Activated T-helper 1 cell treated with anti-CD3 and anti-CD28 coated beads, Interleukin-12 subunit alpha, Interleukin-12 subunit beta, Interleukin-2, Interleukin-4 antibody, amounts not matched to agents 30 ng/mL and 10 ng/mL and 1 ng/mL, durations not matched to agents 14 hours and 24 hours and 36 hours (primary cell): ENCODE measurements around the gene CHAD. TPM values are rescaled to one million over a fixed set of nuclear protein-coding genes. Genes with fewer than 3 reads are reported as not detected.

Experiments used
- DNase-seq: peaks from one replicate; pipeline ENCODE4 v3.0.0; 2021; ENCODE audit warnings: low spot score
- H3K27ac Mint-ChIP-seq: one replicate; pipeline ENCODE4 v1.8.0; 2021; ENCODE audit warnings: mild to moderate bottlenecking, mixed read lengths
- H3K27me3 Mint-ChIP-seq: one replicate; pipeline ENCODE4 v1.8.0; 2022; ENCODE audit warnings: mild to moderate bottlenecking, moderate library complexity, mixed read lengths; ENCODE audit not compliant: insufficient read depth
- H3K36me3 Mint-ChIP-seq: one replicate; pipeline ENCODE4 v1.8.0; 2021; ENCODE audit warnings: low read depth, mixed read lengths
- H3K4me1 Mint-ChIP-seq: one replicate; pipeline ENCODE4 v1.8.0; 2021; ENCODE audit warnings: low read depth, mixed read lengths
- H3K4me3 Mint-ChIP-seq: one replicate; pipeline ENCODE4 v1.8.0; 2021; ENCODE audit warnings: mild to moderate bottlenecking, moderate library complexity, mixed read lengths
- H3K9me3 Mint-ChIP-seq: one replicate; pipeline ENCODE4 v1.8.0; 2021; ENCODE audit warnings: mixed read lengths
- intact Hi-C: fragments of 100-400 bp; cut with micrococcal nuclease; formaldehyde crosslinking; loops from one replicate; pipeline ENCODE4 v1.15.1; 2024
- total RNA-seq: library from RNA; stranded (reverse); gene quantifications from 2 replicates; pipeline ENCODE4 v1.2.3, GENCODE V29; 2022

The CHAD gene
- total RNA-seq, 1 donor from 2014 or later, result not detected

DNA sequence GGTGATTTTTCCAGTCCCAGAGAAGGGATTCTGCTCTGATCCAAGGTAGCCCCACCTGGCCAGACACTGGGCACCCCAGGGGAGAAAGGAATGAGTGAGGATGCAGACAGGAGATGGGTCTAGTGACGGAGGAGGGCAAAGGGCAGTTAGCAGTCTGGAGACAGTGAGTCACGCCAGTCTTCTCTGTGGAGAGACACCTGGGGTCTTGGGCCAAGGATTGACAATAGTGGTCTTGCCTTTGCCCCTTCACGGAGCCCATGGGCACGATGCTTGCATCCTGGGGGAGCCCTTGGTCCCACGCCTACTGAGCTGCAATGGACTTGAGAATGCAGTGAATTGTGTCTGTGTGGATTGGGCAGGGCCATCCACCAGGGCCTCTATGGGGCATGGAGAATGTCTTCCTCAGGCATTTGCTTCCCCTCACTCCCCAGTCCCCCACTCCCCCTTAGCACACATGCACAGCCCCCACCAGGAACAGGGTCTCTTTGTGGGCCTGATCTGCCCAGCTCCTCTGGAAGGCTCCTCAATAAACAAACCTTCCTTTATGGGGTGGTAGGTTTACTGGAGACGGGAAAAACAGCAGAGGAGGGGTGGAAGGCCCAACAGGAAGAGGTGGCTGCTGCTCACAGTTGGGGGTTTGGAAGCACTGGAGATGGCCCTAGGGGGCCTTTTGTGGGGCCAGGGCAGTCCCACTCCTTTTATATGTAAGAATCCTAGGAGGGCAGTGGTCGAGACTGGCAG is 1.4 kb downstream of the CHAD start:
- DNase-seq, result no peak
- no peaks in the 10 kb centered on the region for H3K36me3 Mint-ChIP-seq
- intact Hi-C loops, result no loop called here

DNA sequence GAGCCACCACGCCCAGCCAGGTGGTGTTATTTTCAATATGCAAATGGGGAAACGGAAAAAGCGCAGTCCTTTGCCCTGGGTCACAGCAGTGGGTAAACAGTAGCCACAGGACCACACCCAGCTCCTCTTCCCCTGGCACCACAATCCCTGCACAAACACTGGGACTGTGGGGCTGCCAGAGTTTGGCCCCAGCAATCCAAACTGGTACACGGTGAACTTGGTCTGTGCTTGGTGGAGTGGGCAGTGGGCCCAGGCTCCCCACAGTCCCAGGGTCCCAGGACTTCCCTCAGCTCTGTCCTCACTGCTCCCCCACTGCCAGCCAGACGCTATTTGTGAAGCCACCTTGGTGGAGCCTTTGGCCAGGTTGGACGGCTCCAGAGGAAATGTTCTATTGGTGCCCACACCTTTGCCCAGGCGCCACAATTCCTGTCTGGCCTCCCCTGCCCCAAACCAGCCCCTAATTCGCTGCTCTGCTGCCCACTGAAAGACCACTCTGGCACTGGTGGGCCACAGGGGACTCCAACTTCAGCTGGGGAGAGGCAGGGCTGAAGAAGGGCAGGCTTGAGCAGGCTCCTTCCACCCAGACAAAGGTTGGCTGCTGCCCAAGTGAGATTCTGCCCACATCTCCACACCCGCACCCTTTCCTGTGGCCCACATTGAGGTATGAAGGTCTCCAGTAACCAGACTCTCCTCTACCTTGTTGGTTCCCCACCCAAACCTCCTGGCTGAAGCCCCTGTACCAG is 2.1 kb downstream of the CHAD start:
- no peak for DNase-seq
- H3K9me3 Mint-ChIP-seq, result no peaks in the 10 kb centered on the region
- H3K27me3 Mint-ChIP-seq, result peaks cover 29% of the 10 kb centered on the region
- no peak overlapping the region for H3K27ac Mint-ChIP-seq
- H3K4me1 Mint-ChIP-seq, result no peaks in the 10 kb centered on the region
- intact Hi-C loops, result no loop called here
- peaks cover 1% of the 10 kb centered on the region for H3K36me3 Mint-ChIP-seq
- H3K4me3 Mint-ChIP-seq, result no peak overlapping the region

More for the DNA sequence above, 1.4 kb downstream of the CHAD start:
- Mint-ChIP-seq H3K4me1 (no peaks in the 10 kb centered on the region), H3K4me3 (no peak overlapping the region), H3K9me3 (no peaks in the 10 kb centered on the region), H3K27ac (no peak overlapping the region), H3K27me3 (peaks cover 29% of the 10 kb centered on the region)

DNA sequence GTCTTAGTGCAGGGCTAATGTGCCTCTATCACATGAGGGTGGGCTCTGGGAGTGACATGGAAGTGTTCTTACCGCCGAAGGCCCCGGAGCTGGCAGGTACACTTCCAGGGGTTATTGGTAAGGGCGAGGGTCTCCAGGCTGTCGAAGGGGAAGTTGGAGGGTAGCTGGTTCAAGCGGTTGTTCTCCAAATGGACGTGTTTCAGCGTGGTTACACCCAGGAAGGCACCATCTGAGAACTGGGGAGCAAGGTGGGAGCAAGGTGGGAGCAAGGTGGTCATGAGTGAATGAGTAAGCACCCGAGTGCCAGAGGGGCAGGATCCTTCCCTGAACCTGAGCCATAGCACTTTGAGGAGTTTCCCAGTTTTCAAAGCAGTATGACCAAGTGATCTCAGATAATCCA is 3.0 kb downstream of the CHAD start:
- H3K27ac Mint-ChIP-seq, result no peak overlapping the region
- intact Hi-C loops, result no loop called here
- no peak for DNase-seq
- H3K4me1 Mint-ChIP-seq, result no peaks in the 10 kb centered on the region
- H3K36me3 Mint-ChIP-seq, result peaks cover 1% of the 10 kb centered on the region
- peaks cover 25% of the 10 kb centered on the region for H3K27me3 Mint-ChIP-seq
- H3K9me3 Mint-ChIP-seq, result no peaks in the 10 kb centered on the region
- no peak overlapping the region for H3K4me3 Mint-ChIP-seq

DNA sequence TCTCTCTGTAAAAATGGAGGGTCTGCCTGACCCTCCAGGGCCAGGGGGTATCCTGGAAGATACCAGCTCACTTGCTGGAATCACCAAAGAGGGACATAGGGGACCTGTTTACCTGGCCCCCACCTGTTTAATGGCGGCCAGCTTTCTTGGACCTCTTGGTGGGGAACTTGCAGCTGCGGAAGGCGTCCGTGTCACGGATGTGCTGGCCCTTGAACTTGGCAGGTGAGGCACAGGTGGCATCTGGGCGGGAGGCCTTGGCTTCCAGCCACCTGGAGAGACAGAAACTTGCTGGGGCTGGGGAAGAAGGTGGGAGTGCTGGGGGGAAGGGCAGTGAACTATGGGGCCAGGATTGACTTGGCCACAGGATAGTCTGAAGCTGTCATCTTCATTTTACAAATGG is 3.5 kb downstream of the CHAD start:
- no peak overlapping the region for H3K4me3 Mint-ChIP-seq
- DNase-seq, result no peak
- intact Hi-C loops, result no loop called here
- H3K36me3 Mint-ChIP-seq, result peaks cover 1% of the 10 kb centered on the region
- H3K27ac Mint-ChIP-seq, result no peak overlapping the region
- H3K27me3 Mint-ChIP-seq, result peaks cover 23% of the 10 kb centered on the region
- no peaks in the 10 kb centered on the region for H3K4me1 Mint-ChIP-seq
- H3K9me3 Mint-ChIP-seq, result no peaks in the 10 kb centered on the region

DNA sequence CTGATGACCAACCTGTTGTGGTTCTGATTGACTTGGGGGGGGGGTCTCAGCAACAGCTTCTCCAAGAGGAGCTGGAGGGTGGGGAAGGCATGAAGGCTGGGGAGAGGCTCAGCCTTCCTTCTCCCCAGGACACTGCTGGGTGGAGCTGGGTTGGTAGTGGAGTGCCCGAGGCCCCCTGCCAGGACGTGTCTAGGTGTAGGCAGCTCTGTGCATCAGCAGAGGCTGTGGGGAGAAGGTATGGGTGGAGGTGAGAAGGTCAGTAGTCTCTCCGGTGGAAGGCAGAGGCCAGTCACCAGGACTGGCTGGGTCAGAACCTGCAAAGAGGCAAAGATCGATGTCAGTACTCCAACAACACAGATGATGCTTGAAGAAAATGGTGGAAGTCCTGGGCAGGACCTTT is 3.9 kb downstream of the CHAD start:
- Mint-ChIP-seq H3K4me1 (no peaks in the 10 kb centered on the region), H3K4me3 (no peak overlapping the region), H3K27ac (no peak overlapping the region), H3K36me3 (peaks cover 1% of the 10 kb centered on the region), H3K27me3 (peaks cover 21% of the 10 kb centered on the region), H3K9me3 (no peaks in the 10 kb centered on the region)
- DNase-seq, result no peak
- intact Hi-C loops, result no loop called here

DNA sequence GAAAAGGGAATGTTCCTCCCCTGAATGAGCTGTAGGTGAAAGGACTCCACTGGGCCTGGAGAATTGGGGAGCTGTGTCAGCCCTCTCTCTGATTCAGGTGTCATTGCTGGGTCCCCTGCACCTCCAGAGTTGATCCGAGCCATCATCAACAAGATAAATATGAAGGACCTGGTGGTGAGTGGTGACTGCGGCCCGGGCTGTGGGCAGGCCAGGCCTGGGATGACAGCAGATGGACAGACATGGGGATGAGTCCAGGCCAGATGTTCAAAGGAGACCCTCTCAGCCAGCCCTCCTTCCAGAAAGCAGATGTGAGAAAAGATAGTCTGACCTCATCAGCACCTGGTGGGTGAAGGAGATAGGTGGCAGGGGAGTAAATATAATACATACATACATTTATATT is 4.6 kb downstream of the CHAD start:
- H3K4me1 Mint-ChIP-seq, result no peaks in the 10 kb centered on the region
- H3K36me3 Mint-ChIP-seq, result peaks cover 1% of the 10 kb centered on the region
- intact Hi-C loops, result no loop called here
- DNase-seq, result no peak
- H3K4me3 Mint-ChIP-seq, result no peak overlapping the region
- no peak overlapping the region for H3K27ac Mint-ChIP-seq
- peaks cover 19% of the 10 kb centered on the region for H3K27me3 Mint-ChIP-seq
- H3K9me3 Mint-ChIP-seq, result no peaks in the 10 kb centered on the region

DNA sequence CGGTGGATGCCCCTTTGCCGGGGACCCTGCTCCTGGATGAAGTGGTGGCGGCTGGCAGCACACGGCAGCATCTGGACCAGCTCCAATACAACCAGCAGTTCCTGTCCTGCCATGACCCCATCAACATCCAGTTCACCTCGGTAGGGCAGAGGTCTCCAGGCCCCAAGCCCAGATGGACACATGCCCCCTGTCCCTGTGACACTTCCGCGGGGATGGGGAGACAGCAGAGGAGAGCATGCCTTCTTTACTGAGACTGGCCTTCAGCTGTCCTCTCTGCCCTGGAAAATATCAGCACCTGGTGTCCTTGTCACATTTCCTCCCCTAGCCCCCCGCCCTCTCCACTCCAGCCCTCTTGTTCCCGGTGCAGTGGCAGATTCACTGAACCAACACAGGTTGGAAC is 6.2 kb downstream of the CHAD start:
- Mint-ChIP-seq H3K9me3 (no peaks in the 10 kb centered on the region), H3K27me3 (peaks cover 10% of the 10 kb centered on the region), H3K4me1 (no peaks in the 10 kb centered on the region), H3K36me3 (peaks cover 1% of the 10 kb centered on the region), H3K4me3 (no peak overlapping the region), H3K27ac (no peak overlapping the region)
- intact Hi-C loops, result no loop called here
- DNase-seq, result no peak

DNA sequence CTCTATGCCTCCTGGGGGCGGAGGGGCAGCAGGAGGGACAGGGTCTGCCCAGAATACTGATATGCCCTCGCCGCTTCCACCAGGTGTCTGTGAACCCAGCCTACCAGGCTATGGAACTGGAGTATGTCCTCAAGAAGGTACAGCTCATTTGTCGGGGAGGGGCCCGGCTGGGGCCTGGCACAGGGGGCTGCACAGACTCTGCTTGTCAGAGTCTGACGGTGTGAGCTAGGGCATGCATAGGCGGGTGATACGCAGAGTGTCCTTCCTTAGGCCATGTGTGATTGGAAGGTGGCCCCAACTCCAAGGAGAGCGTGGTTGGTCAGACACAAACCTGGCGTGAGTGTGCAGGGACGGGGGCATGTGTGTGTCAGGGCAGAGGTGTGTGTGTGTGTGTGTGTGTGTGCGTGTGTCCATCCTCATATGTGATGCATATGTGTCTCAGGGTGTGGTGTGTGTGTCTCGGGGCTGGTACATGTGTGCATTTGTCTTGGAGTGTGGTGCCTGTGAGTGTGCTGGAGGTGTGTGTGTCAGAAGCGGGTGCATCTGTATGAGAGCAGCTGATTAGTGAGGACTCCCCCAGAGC is 7.0 kb downstream of the CHAD start:
- Mint-ChIP-seq H3K27ac (no peak overlapping the region), H3K36me3 (peaks cover 1% of the 10 kb centered on the region), H3K27me3 (peaks cover 3% of the 10 kb centered on the region), H3K4me3 (no peak overlapping the region), H3K4me1 (no peaks in the 10 kb centered on the region), H3K9me3 (no peaks in the 10 kb centered on the region)
- DNase-seq, result no peak
- intact Hi-C loops, result no loop called here

DNA sequence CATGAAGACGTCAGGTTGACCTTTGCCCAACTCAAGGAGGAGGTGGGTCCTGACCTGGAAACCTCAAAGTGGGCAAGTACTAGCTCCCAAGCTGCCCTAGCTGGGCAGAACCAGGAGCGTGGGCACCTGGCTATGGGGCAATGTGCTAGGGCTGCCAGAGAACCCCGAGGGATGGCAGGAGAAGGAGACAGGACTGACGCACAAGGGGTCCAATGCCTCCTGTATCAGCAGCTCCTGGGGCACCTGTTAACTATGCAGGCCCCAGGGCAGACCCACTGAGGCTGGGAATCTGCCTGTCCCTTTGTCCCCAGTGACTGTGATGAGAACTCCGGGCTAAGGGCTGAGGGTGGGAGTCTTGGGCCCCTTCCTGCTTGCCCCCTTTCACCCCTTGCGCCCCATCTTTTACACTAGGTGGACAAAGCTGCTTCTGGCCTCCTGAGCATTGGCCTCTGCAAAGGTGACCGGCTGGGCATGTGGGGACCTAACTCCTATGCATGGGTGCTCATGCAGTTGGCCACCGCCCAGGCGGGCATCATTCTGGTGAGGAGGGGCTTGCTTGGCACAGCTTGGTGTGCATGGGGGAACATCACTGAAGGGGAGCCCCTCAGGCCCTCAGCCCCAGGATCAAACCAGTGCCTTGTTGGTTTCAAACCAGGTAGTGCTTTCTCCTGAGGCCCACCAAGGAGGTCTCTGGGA is 7.7 kb downstream of the CHAD start:
- H3K27ac Mint-ChIP-seq, result no peak overlapping the region
- intact Hi-C loops, result no loop called here

DNA sequence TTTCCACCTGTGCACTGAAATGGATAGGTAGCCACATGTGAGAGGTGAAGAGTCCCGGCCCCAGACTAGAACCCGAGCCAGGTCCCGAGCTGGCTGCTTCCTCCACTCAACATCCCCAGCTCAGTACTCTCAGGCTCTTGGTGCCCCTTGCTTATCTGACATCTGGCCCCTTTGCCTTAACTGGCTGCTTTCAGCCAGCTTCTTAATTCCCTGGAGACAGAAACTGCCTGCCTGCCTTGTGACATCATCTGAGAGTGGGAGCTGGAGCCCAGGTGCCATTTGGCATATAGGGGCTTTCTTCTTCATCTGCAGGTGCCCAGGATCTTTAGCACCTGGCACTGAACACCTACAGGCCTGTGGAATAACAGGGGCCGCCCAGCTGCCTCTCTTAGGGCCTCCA is 8.9 kb downstream of the CHAD start:
- Mint-ChIP-seq H3K27me3 (peaks cover under 1% of the 10 kb centered on the region), H3K36me3 (peaks cover 1% of the 10 kb centered on the region), H3K4me1 (no peaks in the 10 kb centered on the region), H3K27ac (no peak overlapping the region), H3K4me3 (no peak overlapping the region), H3K9me3 (no peaks in the 10 kb centered on the region)
- intact Hi-C loops, result no loop called here
- DNase-seq, result no peak

More for the DNA sequence above, 7.7 kb downstream of the CHAD start:
- no peaks in the 10 kb centered on the region for H3K9me3 Mint-ChIP-seq
- H3K36me3 Mint-ChIP-seq, result peaks cover 1% of the 10 kb centered on the region
- DNase-seq, result no peak
- H3K4me1 Mint-ChIP-seq, result no peaks in the 10 kb centered on the region
- peaks cover 3% of the 10 kb centered on the region for H3K27me3 Mint-ChIP-seq
- H3K4me3 Mint-ChIP-seq, result no peak overlapping the region

DNA sequence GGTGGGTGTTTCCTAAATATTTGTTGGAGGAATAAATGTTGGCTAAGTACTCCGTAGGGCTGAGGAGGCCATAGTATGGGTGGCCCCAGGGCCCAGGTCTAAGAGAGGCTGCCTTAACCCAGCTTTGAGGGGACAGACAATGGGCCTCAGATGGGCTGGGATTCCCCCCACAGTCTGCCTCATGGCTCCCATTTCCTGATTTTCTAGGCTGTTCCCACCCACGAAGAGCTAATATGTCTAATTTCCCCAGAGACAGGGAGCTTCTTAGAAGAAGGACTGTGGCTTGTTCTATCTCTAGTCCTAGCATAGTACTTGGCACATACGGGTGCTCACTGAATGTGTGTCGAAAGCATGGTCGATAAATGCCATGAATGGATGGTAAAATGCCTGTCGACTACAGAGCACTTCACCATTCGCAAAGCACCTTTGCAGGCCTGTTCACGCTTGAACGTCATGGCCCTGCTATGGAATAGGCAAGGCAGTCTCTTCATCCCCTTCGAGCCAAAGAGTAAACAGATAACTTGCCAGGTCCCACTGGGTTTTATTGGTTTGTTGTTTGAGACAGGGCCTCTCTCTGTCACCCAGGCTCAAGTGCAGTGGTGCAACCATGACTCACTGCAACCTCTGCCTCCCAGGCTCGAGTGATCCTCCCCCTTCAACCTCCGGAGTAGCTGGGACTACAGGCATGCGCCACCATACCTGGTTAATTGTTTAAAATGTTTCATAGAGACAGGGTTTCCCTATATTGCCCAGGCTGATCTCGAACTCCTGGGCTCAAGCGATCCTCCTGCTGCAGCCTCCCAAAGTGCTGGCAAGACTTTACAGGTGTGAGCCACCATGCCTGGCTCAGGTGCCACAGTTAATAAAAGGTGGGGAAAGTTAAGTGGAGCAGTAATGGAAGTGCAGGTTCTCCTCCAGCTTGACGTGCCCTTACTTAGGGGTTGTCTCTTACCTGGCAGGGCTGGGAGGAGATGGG is 9.7 kb downstream of the CHAD start:
- Mint-ChIP-seq H3K4me3 (no peak overlapping the region), H3K27ac (no peak overlapping the region), H3K27me3 (no peaks in the 10 kb centered on the region), H3K9me3 (no peaks in the 10 kb centered on the region), H3K36me3 (peaks cover 1% of the 10 kb centered on the region), H3K4me1 (no peaks in the 10 kb centered on the region)
- intact Hi-C loops, result no loop called here
- no peak for DNase-seq

DNA sequence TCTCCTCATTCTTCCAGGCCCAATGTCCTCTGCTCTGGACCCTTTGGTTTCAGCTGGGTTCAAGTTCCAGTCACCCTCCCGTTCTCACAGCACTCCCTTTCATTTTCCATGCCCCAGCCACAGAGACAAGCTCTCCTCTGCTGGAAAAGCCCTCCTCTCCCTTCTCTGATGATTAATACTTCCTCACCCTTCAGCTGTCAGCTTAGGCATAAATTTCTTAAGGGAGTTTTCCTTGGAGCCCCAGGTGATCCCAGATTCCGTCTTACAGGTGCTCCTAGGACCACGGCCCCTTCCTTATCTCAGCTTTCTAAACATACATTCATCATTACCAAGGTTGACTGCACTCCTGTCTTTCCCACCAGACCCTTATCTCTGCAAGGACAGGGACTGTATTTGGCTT is 10.4 kb downstream of the CHAD start:
- H3K27me3 Mint-ChIP-seq, result no peaks in the 10 kb centered on the region
- H3K27ac Mint-ChIP-seq, result no peak overlapping the region
- DNase-seq, result no peak
- H3K4me1 Mint-ChIP-seq, result no peaks in the 10 kb centered on the region
- H3K9me3 Mint-ChIP-seq, result no peaks in the 10 kb centered on the region
- H3K36me3 Mint-ChIP-seq, result peaks cover 1% of the 10 kb centered on the region
- H3K4me3 Mint-ChIP-seq, result no peak overlapping the region
- intact Hi-C loops, result no loop called here
